ENCODE measurements around the gene ZNF579.
"Not testable (repeated sequence)": the region's sequence is repeated elsewhere in the genome, so short reads cannot be mapped to it uniquely, and the experiment has no call there.

The ZNF579 gene

GRCh38 chr19:55593096-55593772 lies 12.6 kb upstream of the ZNF579 start:
- DNase-seq: no peak

GRCh38 chr19:55592391-55593090 lies 11.9 kb upstream of the ZNF579 start:
- DNase-seq: no peak

GRCh38 chr19:55591555-55591954 lies 10.9 kb upstream of the ZNF579 start:
- no peak for DNase-seq

DNA sequence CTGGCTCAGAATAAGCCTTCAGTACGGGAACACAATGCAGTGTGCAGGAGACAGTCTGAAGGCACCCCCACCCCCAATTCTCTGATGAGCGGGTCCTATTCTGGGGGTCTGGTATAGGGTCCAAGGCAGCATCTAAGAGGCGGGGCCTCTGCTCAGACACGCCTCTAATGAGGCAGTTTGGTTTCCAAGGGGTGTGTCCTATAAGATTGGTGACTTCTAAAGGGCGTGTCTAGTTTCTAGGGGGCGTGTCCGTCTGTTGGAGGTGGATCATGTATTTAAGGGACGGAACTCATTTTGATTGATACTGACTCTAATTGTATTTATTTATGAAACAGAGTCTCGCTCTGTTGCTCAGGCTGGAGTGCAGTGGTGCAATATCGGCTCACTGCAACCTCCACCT lies 10.0 kb upstream of the ZNF579 start:
- DNase-seq: no peak

DNA sequence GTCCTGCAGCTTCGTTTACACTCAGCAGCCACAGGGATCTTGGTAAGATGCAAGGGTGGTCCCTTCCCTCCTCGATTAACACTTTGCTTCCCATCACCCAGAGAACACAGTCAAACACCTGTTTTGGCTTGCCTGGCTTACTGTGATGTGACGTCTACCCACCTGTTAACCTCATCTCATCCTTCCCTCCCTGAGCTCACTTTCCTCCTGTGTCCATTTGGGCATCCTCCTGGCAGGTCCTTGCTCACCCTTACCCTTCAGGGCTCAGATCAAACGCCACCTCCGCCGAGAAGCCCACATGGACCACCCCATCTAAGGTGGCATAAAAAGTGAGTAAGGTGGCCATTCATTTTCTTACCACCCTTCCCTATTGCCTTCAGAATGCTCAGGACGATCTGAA lies 9.5 kb upstream of the ZNF579 start:
- no peak for DNase-seq

DNA sequence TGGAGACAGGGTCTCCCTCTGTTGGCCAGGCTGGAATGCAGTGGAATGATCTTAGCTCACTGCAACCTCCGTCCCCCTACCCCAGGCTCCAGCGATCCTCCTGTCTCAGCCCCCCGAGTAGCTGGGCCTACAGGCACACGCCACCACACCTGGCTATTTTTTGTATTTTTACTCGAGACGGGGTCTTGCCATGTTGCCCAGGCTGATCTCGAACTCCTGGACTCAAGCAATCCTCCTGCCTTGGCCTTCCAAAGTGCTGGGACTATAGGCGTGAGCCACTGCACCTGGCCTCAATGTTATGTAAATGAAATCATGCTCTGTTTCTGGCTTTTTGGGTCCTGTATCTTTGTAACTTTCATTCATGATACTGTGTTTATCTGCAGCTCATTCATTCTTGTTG lies 8.1 kb upstream of the ZNF579 start:
- no peak for DNase-seq

DNA sequence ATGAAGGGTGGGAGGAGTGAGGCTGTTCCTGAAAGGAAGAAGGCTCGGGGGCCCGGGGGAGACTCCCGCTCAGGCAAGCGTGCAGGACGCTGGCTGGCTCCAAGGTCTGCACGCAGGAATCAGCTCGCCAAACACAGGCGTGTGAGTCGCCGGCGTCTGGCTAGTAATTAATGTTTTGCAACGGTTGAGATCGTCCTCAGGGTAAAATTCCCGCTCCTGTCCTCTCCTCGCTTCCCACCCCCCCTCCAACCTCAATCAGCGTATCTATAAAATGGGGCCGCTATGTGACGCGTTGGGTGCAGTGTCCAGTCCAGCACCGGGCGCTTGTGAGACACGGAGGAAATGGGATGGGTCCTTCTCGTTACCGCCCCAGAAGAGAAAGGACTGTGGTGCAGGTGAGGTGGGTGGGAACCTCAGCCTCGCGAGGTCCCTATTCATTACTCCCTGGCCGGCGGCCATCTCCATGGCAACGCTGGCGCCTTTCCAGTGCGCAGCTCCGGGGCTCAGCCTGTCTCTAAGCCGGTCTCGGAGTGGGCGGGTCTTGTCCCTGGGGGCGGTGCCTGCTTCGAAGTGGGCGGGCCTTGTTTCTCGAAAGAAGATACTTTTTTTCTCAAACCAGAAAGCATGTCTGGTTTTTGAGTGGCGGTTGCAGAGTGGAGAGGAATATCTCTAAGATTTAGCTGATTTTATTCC lies 6.5 kb upstream of the ZNF579 start:
- DNase-seq: peak; percentile 88

DNA sequence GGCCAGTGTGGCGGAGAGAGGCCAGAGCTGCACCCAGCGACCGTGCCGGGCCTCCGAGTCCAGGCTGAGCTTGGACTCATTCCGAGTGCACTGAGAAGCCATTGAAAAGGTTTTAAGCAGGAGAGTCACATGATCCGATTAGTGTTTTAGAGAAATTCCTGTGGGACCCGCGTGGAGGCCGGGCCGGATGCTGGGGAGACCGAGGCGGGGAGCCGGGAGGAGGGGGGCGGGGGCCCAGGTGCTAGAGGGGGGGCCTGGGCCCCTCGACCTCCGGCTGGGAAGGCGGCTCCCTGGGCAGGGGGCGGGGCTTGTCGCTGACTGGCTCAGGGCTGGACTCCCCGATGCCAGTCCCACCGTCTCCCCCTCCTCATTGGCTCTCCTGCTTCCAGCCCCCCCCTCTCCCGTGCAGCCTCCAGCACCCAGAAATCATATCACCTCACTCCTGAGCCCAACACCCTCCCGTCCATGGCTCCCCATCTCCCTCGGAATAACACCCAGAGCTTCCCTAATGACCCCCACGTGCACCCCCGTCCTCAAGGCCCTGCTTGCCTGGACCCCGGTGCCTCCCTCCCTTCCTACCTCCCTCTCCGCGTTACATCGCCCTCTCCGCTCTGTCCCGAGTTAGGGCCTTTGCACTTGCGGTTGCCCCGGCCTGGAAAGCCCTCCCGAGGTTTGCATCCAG lies 5.2 kb upstream of the ZNF579 start:
- peak; percentile 51 for DNase-seq

DNA sequence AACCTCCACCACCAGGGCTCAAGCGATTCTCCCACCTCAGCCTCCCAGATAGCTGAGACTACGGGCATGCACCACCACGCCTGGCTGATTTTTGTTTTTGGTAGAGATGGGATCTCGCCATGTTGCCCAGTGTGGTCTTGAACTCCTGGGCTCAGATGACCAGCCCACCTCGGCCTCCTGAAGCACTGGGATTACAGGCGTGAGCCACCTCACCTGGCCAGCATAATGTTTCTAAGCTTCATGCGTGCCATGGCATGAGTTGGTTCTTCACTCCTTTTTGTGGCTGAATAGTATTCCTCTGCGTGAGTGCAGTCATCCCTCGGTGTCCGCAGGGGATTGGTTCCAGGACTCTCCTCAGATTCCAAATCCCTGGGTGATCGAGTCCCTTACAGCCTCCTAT lies 4.2 kb upstream of the ZNF579 start:
- no peak for DNase-seq

GRCh38 chr19:55583897-55584296 lies 3.2 kb upstream of the ZNF579 start:
- DNase-seq: not testable (repeated sequence)

DNA sequence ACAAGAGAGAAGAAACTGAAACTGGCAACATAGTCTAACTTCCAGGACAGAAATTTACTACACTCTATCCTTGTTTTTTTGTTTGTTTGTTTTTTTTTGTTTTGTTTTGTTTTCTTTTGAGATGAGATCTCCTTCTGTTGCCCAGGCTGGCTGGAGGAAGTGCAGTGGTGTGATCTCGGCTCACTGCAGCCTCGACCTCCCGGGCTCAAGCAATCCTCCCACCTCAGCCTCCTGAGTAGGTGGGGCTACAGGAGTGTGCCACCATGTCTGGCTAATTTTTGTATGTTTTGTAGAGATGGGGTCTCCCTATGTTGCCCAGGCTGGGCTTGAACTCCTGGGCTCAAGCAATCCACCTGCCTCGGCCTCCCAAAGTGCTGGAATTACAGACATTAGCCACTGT lies 1.6 kb upstream of the ZNF579 start:
- DNase-seq: not testable (repeated sequence)

GRCh38 chr19:55581823-55582223 lies 1.2 kb upstream of the ZNF579 start:
- DNase-seq: no peak

GRCh38 chr19:55581145-55581822 lies 636 bp upstream of the ZNF579 start:
- DNase-seq: no peak

GRCh38 chr19:55579766-55580621 lies 654 bp downstream of the ZNF579 start:
- DNase-seq: no peak

- DNase-seq: no peak
These were observed 1.6 kb downstream of the ZNF579 start for GRCh38 chr19:55578761-55579747.

- DNase-seq: no peak
These were observed 2.5 kb downstream of the ZNF579 start for GRCh38 chr19:55578031-55578760.

DNA sequence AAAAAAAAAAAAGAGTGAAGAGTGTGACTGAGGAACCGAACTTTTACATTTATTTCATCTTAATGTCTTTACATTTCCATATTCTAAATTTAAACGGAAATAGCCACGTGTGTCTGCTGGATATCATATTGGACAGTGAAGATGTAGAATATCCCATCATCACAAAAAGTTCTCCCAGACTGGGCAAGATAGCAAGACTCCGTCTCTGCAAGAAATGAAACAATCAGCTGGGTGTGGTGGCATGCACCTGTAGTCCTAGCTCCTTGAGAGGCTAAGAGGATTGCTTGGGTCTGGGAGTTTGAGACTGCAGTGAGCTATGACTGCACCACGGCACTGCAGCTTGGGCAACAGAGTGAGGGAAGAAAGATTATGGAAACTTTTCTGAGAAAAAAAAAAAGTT lies 3.9 kb downstream of the ZNF579 start:
- no peak for DNase-seq

- DNase-seq: not testable (repeated sequence)
These were observed 6.7 kb downstream of the ZNF579 start for GRCh38 chr19:55573929-55574328.

GRCh38 chr19:55569477-55569876 lies 11.2 kb downstream of the ZNF579 start:
- DNase-seq: not testable (repeated sequence)
